GM10847 (cell line): ENCODE data around the gene NAT16.

Experiments
- POLR2A ChIP-seq: IDR thresholded peaks from 2 replicates; pipeline ENCODE4 v1.6.1; 2011; ENCODE audit not compliant: insufficient read length; ENCODE audit errors: extremely low read depth

Gene NAT16

GRCh38 chr7:101166648-101166908 lies 13.5 kb downstream of the NAT16 start:
- TF ChIP-seq POLR2A: no peak

GRCh38 chr7:101165958-101166647 lies 14.0 kb downstream of the NAT16 start:
- TF ChIP-seq POLR2A: no peak

GRCh38 chr7:101165075-101165957 lies 14.8 kb downstream of the NAT16 start, which contains the start of gene VGF:
TSS of gene VGF (minus strand) at chr7:101165569. CDS start at chr7:101164843, 726 bp downstream.
- TF ChIP-seq POLR2A: no peak

- no peak for TF ChIP-seq POLR2A
Measured at GRCh38 chr7:101164071-101164840, 15.8 kb downstream of the NAT16 start.

- no peak for TF ChIP-seq POLR2A
Measured at GRCh38 chr7:101163279-101164070, 16.6 kb downstream of the NAT16 start.

GRCh38 chr7:101162551-101163278 lies 17.4 kb downstream of the NAT16 start:
- TF ChIP-seq POLR2A: no peak

- no peak for TF ChIP-seq POLR2A
Measured at GRCh38 chr7:101161692-101162471, 18.2 kb downstream of the NAT16 start.

GRCh38 chr7:101160910-101161309 lies 19.2 kb downstream of the NAT16 start:
- TF ChIP-seq POLR2A: no peak

- no peak for TF ChIP-seq POLR2A
Measured at GRCh38 chr7:101159696-101160674, 20.1 kb downstream of the NAT16 start.

GRCh38 chr7:101156866-101157589 lies 23.1 kb downstream of the NAT16 start:
- no peak for TF ChIP-seq POLR2A

GRCh38 chr7:101156277-101156676 lies 23.8 kb downstream of the NAT16 start:
- no peak for TF ChIP-seq POLR2A

- no peak for TF ChIP-seq POLR2A
Measured at GRCh38 chr7:101155303-101155702, 24.8 kb downstream of the NAT16 start.
